ENCODE measurements around the gene FNDC3B. TPM values are rescaled to one million over a fixed set of nuclear protein-coding genes. Genes with fewer than 3 reads are reported as not detected.

The FNDC3B gene
- total and polyA plus RNA-seq, 2 of the 8 experiments (the other 6 are each of a cell fraction or from before 2014, with no cell fraction given), result 14.1 to 44.4 TPM

DNA sequence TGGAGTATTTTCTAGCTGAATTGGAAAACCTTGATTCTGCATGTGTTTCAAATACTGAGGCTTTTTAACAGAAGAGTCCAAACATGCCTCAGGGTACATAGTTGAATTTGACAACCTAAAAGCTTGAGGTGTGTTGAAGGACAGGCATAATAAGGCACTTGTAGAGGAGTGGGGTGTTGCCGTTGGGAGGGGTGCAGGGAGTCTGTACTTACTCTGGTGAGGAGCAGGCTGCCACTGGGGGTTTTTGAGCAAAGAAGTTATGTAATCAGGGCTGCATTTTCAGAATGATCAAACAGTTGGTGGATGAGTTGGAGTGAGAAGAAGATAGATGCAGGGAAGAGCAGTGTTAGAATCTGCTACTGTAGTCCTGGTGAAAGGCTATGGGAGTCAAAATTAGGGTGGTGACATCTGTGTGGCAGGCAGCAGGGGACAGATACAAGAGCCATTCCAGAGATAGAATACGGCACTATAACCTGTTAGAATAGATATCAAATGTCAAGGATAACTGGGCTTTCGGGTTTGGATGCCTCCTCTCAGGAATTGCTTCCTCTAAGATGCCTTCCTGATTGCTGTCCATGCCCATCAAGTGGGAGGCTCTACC, 247.3 kb downstream of the FNDC3B start:
- Histone ChIP-seq H2BK15ac (ENCODE audit: low read length) (no peak overlapping the region), H2BK5ac (ENCODE audit: low read depth, low read length) (no peak overlapping the region), H3K23me2 (ENCODE audit: low read depth, low read length) (no peaks in the 10 kb centered on the region), H3K36me3 (ENCODE audit: control insufficient read depth in 2 of 4, insufficient read depth in 4 of 4, low read length in 3 of 4) (peaks cover 2 to 14% (median 6%) of the 10 kb centered on the region in 4 experiments; a peak in 4 of 8 replicates), H3K4me1 (replicated peaks in 1 of 4; ENCODE audit: control insufficient read depth in 3 of 4, insufficient read depth in 4 of 4, low read length in 3 of 4) (no peaks in the 10 kb centered on the region), H4K91ac (replicated peaks; ENCODE audit: insufficient read length, low read length) (no peak overlapping the region), H4K8ac (ENCODE audit: extremely low read depth, insufficient read depth, low read length) (no peak overlapping the region), H3K27ac (ENCODE audit: low read depth, low read length) (no peak overlapping the region), H2BK12ac (ENCODE audit: low read depth, low read length) (no peak overlapping the region), H3K9ac (replicated peaks in 1 of 4; ENCODE audit: extremely low read depth in 1 of 4, low read depth in 3 of 4, low read length in 3 of 4) (no peak overlapping the region), H3K18ac (ENCODE audit: extremely low read depth, low read length) (no peak overlapping the region), H2BK20ac (ENCODE audit: low read length) (no peak overlapping the region), H3K23ac (ENCODE audit: insufficient read length) (no peak overlapping the region), H4K5ac (ENCODE audit: insufficient read length, low read depth, low read length) (no peak overlapping the region), H3K14ac (ENCODE audit: insufficient read length) (no peak overlapping the region), H3K9me3 (ENCODE audit: insufficient read depth in 2 of 2, low read depth in 1 of 2, low read length in 1 of 2) (no peaks in the 10 kb centered on the region), H3K4ac (replicated peaks; ENCODE audit: insufficient read length, low read depth, low read length) (no peak overlapping the region), H2AK5ac (ENCODE audit: low read depth, low read length) (no peak overlapping the region), H3K4me2 (ENCODE audit: insufficient read depth in 1 of 2, low read depth in 2 of 2, low read length in 2 of 2) (no peak overlapping the region), H2AFZ (ENCODE audit: low read length) (no peak overlapping the region), H3K56ac (replicated peaks; ENCODE audit: insufficient read length, low read depth, low read length) (no peak overlapping the region), H3K79me1 (ENCODE audit: low read depth, low read length) (no peaks in the 10 kb centered on the region; the same call in 1 of the 2 replicates), H3K4me3 (ENCODE audit: extremely low read depth in 1 of 4, insufficient read depth in 2 of 4, low read depth in 3 of 4, low read length in 4 of 4) (no peak overlapping the region), H2BK120ac (replicated peaks; ENCODE audit: low read depth, low read length) (no peak overlapping the region), H3K79me2 (ENCODE audit: control insufficient read depth in 1 of 2, insufficient read depth in 2 of 2, low read length in 2 of 2) (no peaks in the 10 kb centered on the region), H4K20me1 (replicated peaks in 1 of 2; ENCODE audit: control insufficient read depth in 1 of 2, insufficient read depth in 2 of 2, low read length in 2 of 2) (no peaks in the 10 kb centered on the region), H3K27me3 (replicated peaks in 1 of 4; ENCODE audit: control insufficient read depth in 3 of 4, extremely low read depth in 1 of 4, insufficient read depth in 3 of 4, low read length in 3 of 4) (no peaks in the 10 kb centered on the region)
- FAIRE-seq (no peak), DNase-seq (ENCODE audit: low read depth in 1 of 2, low spot score in 2 of 2) (no peak)
- no peak for TF ChIP-seq EGR1 (IDR thresholded peaks at IDR 0.05; ENCODE audit: borderline replicate concordance, low read depth, low read length)
- no peak for TF ChIP-seq SP4 (IDR thresholded peaks at IDR 0.05; ENCODE audit: low read length)
- ChIA-PET CTCF (ENCODE audit: partially characterized antibody) (interaction anchor here (1.0 kb wide), 1 partner anchor 46 kb away, joined by 4 read pairs; no protein-coding TSS in a partner anchor), POLR2A (ENCODE audit: partially characterized antibody) (no interaction called here)
- WGBS, 2 experiments (ENCODE audit: extremely low coverage in 1 of 2, insufficient coverage in 1 of 2, insufficient read length in 1 of 2, insufficient replicate concordance in 2 of 2, low coverage in 1 of 2, low lambda C conversion rate in 2 of 2, missing lambda C conversion rate in 1 of 2), result 90% methylated on average over 3 of the region's 3 CpGs; no CpG with 5 or more reads in 1 of the 2 experiments
